GM19025 (cell line): ENCODE results near the gene SHISAL1.

Source experiments
- ATAC-seq: cut with Tn5 transposase; IDR thresholded peaks from one replicate; pipeline ENCODE4 v1.9.1; 2021; ENCODE audit warnings: mild to moderate bottlenecking, low read depth, moderate library complexity; ENCODE audit not compliant: unreplicated experiment

SHISAL1 gene

GRCh38 chr22:44312766-44313165 lies at the start of gene SHISAL1:
SHISAL1 (minus strand) TSS chr22:44312951; CDS start chr22:44300945, 12,006 bp downstream.
- no peak for ATAC-seq

GRCh38 chr22:44361391-44362126 lies 48.8 kb upstream of the SHISAL1 start:
- no peak for ATAC-seq

- ATAC-seq: no peak
These were observed 48.1 kb upstream of the SHISAL1 start for GRCh38 chr22:44360668-44361381.

GRCh38 chr22:44360306-44360667 lies 47.5 kb upstream of the SHISAL1 start:
- ATAC-seq: no peak

- no peak for ATAC-seq
These were observed 46.9 kb upstream of the SHISAL1 start for GRCh38 chr22:44359496-44360110.

- no peak for ATAC-seq
These were observed 46.1 kb upstream of the SHISAL1 start for GRCh38 chr22:44358709-44359440.

GRCh38 chr22:44357966-44358465 lies 45.3 kb upstream of the SHISAL1 start:
- no peak for ATAC-seq

- no peak for ATAC-seq
These were observed 44.7 kb upstream of the SHISAL1 start for GRCh38 chr22:44357296-44357965.

- no peak for ATAC-seq
These were observed 42.9 kb upstream of the SHISAL1 start for GRCh38 chr22:44355716-44356070.

GRCh38 chr22:44354288-44354687 lies 41.5 kb upstream of the SHISAL1 start:
- ATAC-seq: no peak

GRCh38 chr22:44353041-44353440 lies 40.3 kb upstream of the SHISAL1 start:
- no peak for ATAC-seq

GRCh38 chr22:44352378-44353035 lies 39.8 kb upstream of the SHISAL1 start:
- no peak for ATAC-seq

GRCh38 chr22:44351685-44352377 lies 39.1 kb upstream of the SHISAL1 start:
- no peak for ATAC-seq

- ATAC-seq: no peak
These were observed 38.3 kb upstream of the SHISAL1 start for GRCh38 chr22:44351037-44351436.

- ATAC-seq: no peak
These were observed 36.8 kb upstream of the SHISAL1 start for GRCh38 chr22:44349594-44349993.

GRCh38 chr22:44348971-44349560 lies 36.3 kb upstream of the SHISAL1 start:
- ATAC-seq: no peak

GRCh38 chr22:44347549-44347948 lies 34.8 kb upstream of the SHISAL1 start:
- ATAC-seq: no peak

- ATAC-seq: no peak
These were observed 34.3 kb upstream of the SHISAL1 start for GRCh38 chr22:44347080-44347479.

- no peak for ATAC-seq
These were observed 33.1 kb upstream of the SHISAL1 start for GRCh38 chr22:44345872-44346271.
